Mucosa of rectum (tissue), 2 donors: ENCODE measurements around the gene LIPC.

Experiments
- H3K27ac ChIP-seq, 2 donors: one replicate each; pipeline ENCODE4 v1.7.0; 2013; ENCODE audit warnings: inconsistent platforms in 2 of 2, low read depth in 2 of 2, low read length in 2 of 2
- H3K27me3 ChIP-seq, 2 donors: one replicate each; pipeline ENCODE4 v1.7.0; 2013; ENCODE audit warnings: low read length in 2 of 2; ENCODE audit not compliant: control insufficient read depth in 2 of 2, insufficient read depth in 2 of 2
- H3K36me3 ChIP-seq, 2 donors: one replicate each; pipeline ENCODE4 v1.7.0; 2013; ENCODE audit warnings: low read length in 2 of 2; ENCODE audit not compliant: control insufficient read depth in 2 of 2, insufficient read depth in 2 of 2
- H3K4me1 ChIP-seq, 2 donors: one replicate each; pipeline ENCODE4 v1.7.0; 2013; ENCODE audit warnings: low read length in 2 of 2, mild to moderate bottlenecking in 1 of 2; ENCODE audit not compliant: control insufficient read depth in 2 of 2, insufficient read depth in 2 of 2
- H3K4me3 ChIP-seq, 2 donors: one replicate each; pipeline ENCODE4 v1.7.0; 2013; ENCODE audit warnings: low read length in 2 of 2
- H3K9ac ChIP-seq, 2 donors: one replicate each; pipeline ENCODE4 v1.7.0; 2013; ENCODE audit warnings: low read length in 2 of 2, low read depth in 1 of 2, mild to moderate bottlenecking in 1 of 2
- H3K9me3 ChIP-seq, 2 donors: one replicate each; pipeline ENCODE4 v1.7.0; 2013; ENCODE audit warnings: low read length in 2 of 2; ENCODE audit not compliant: control insufficient read depth in 2 of 2
- donor health status: healthy.
- donor health status: Normal muscosa, but diverticular disease.

LIPC gene

GRCh38 chr15:58611731-58612676, 180.2 kb downstream of the LIPC start:
- no peaks in the 10 kb centered on the region for H3K27me3 ChIP-seq

GRCh38 chr15:58616171-58616570, 184.4 kb downstream of the LIPC start:
- Histone ChIP-seq H3K4me1 (peaks cover 10 to 11% of the 10 kb centered on the region in 2 donors), H3K4me3 (no peak overlapping the region), H3K27me3 (no peaks in the 10 kb centered on the region), H3K36me3 (peaks cover 3 to 8% of the 10 kb centered on the region in 2 donors), H3K9me3 (no peaks in the 10 kb centered on the region), H3K27ac (no peak overlapping the region), H3K9ac (no peak overlapping the region)

More at GRCh38 chr15:58611731-58612676, 180.2 kb downstream of the LIPC start:
- Histone ChIP-seq H3K9me3 (no peaks in the 10 kb centered on the region), H3K9ac (peak overlapping the region in 1 of 2 donors; percentile 9), H3K36me3 (peaks cover 0 to 23% of the 10 kb centered on the region in 2 donors), H3K4me1 (peaks cover 11 to 15% of the 10 kb centered on the region in 2 donors), H3K27ac (peak overlapping the region; percentile 53 to 64), H3K4me3 (no peak overlapping the region)
